NCI-H748 (cell line): Measurements from ENCODE around the gene NOP16.

ENCODE experiments used
- DNase-seq: peaks from one replicate; lab custom pipeline; 2025; ENCODE audit not compliant: unreplicated experiment; lab: John Stamatoyannopoulos, UW

NOP16 gene, protein sequence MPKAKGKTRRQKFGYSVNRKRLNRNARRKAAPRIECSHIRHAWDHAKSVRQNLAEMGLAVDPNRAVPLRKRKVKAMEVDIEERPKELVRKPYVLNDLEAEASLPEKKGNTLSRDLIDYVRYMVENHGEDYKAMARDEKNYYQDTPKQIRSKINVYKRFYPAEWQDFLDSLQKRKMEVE

DNA sequence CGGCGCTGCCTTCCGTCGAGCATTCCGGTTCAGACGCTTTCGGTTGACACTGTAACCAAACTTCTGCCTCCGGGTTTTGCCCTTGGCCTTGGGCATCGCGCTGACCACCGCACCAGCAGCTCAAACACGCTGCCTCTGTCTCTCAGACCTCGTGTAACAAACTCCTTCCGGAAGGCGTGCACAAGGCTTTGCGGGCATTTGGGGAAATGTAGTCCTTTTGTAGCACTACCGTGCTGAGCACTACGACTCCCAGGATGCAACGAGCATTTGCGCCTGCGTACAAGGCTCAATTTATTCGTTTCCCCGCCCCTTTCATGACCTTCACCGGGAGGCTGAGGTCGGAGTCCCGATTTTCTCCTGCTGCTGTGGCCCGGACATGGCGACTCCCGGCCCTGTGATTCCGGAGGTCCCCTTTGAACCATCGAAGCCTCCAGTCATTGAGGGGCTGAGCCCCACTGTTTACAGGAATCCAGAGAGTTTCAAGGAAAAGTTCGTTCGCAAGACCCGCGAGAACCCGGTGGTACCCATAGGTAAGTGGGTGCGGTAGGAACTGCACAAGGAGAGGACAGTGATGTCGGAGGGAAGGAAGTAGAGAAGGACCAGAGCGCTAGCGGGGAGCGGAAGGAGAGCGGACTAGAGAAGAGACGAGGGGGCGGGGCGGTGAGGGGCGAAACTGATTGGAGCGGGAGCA, at the start of gene NOP16, which contains the start of gene HIGD2A:
TSS of gene NOP16 (minus strand) at position 155 of the 691 bp plus-strand sequence. CDS start at position 96, 59 bp downstream.
TSS of gene HIGD2A (plus strand) at position 308 of the 691 bp plus-strand sequence. CDS start at position 377, 69 bp downstream.
- peak; percentile 99 for DNase-seq

DNA sequence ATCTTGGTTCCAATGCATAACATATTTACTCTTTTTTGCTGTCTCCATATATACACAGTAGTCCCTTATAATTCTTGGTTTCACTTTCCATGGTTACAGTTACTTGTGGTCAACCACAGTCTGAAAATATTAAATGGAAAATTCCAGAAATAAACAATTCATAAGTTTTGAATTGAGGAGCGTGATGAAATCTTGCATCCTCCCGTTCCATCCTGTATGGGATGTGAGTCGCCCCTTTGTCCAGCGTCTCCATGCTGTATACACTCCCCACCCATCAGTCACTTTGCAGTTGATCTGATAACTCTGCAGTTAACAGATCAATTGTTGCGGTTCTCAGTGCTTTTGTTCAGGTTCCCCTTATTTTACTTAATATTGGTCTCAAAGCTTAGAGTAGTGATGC, 48.3 kb upstream of the NOP16 start:
- DNase-seq: no peak

DNA sequence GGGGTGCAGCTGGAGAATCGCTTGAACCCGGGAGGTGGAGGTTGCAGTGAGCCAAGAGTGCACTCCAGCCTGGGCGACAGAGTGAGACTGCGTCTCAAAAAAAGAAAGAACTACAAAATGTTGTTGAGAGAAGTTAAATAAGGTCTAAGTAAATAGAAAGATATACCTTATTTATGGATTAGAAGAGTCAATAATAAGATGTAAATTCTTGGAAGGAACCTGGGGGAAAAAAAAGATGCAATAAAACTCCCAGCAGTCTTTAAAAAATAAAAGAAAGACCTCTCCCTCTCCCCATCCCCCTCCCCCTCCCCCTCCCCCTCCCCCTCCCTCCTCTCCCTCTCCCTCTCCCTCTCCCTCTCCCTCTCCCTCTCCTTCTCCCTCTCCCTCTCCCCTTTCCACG, 44.3 kb upstream of the NOP16 start:
- no peak for DNase-seq

DNA sequence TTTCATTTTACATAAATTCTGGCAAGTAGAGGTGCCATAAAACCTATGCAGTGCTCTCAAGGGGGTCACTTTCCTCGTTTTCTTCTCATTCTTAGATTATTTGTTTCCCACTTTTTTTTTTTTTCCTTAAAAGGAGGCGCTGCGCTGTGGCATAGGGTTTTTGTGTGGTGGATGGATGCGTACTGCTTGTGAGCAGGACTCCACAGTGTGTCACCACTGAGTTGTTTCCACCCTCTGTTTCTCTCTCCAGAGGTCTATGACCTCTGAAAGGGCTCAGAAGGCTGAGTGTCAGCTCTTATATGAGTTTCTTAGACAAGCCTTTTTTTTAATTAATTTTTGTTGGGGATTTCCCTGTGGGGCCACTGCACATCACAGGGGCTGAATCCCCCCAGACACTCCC, 41.6 kb upstream of the NOP16 start:
- no peak for DNase-seq

DNA sequence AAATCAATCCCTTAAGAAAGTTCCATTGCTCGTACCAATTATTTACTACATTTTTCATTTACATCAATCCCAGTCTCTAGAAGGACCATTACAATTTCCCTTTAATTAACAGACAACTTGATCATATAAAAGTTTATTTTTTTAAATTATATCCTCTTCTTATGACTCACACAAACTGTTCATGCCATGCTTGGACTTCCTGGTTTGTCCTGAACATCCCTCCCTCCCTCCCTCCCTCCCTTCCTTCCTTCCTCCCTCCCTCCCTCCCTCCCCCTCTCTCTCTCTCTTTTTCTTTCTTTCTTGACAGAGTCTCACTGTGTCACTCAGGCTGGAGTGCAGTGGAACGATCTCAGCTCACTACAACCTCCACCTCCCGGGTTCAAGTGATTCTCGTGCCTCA, 39.6 kb upstream of the NOP16 start:
- no peak for DNase-seq

DNA sequence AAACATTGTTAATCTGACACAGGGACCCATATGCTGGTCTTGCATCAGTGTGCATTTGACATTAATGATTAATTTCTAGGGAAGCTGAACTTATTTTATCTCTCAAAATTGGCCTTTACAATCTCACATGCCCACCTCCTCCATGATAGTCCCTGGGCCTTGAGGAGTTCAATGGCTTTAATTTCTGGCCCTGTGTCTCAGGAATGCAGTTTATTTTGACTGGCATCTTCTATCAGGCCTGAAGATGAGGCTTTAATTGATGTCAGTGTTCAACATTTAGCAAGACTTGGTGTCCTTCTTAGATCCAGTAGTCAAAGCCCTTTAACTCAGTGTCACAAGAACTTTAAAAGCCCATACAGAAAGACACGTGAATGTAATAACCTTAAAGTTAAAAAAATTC, 38.5 kb upstream of the NOP16 start:
- DNase-seq: no peak

DNA sequence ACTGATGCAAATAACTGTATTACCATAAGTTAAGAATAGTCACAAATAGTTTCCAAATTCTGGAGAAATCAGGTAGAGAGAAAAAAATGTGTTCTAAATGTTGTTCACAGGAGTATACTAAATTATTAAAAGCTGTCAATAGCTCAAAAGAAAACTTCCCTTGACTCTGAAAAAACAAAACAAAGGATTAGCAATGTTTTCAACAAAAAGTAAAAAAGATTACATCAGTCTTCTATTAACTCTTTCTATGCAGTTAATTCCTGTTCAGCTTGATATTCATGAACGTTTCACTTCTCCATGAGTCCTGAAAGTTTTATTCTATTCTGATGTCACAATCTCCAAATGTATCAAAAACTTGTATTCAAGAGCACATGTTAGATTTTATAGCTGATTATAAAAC, 37.4 kb upstream of the NOP16 start:
- DNase-seq: no peak

DNA sequence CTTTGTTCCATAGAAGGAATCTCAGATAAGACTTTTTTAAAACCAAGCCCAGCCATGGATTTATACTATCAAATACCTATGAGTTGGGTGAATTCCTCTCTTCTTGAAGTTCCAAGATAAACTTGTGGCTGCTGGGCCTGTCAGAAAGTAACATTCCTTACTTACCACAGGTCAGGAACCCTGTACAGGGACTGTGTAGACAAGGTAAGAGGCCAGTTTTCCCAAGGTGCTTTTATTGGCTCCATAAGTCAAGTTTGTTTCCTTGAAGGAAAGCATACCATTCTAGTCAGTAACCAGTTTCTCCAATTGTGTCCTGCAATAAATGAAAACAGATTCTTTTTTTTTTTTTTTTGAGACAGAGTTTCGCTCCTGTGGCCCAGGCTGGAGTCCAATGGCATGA, 36.7 kb upstream of the NOP16 start:
- DNase-seq: no peak

DNA sequence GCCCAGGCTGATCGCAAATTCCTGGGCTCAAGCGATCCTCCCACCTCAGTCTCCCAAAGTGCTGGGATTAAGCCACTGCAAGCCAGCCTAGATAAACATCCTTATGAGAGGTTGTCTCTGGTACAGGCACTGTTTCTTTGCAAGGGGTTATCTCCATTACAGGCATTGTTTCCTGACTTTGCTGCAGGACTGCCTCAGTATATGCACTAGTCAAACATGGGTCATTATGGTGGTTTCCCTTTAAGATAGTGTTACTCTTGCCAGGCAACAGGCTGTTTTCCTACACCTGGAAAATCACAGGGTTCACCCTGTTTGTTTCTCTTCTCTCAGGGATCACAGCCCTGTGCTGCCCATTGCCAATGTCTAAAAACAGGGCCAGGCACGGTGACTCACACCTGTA, 35.8 kb upstream of the NOP16 start:
- no peak for DNase-seq

DNA sequence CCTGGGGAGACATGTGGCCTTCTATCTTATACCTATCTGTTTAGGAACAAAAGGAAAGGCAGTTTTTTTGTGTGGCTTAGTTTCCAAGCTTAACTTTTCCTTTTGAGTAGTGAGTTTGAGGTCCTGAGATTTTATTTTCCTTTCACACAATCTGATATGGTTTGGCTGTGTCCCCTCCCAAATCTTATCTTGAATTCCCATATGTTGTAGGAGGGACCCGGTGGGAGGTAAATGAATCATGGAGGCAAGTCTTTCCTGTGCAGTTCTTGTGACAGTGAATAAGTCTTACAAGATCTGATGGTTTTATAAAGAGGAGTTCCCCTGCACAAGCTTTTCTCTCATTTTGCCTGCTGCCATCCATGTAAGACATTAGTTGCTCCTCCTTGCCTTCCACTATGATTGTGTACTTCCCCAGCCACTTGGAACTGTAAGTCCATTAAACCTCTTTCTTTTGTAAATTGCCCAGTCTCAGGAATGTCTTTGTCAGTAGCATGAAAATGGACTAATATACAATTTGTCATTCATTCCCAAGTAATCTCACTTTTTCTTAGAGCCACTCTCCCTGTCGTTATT, 32.7 kb upstream of the NOP16 start:
- no peak for DNase-seq

DNA sequence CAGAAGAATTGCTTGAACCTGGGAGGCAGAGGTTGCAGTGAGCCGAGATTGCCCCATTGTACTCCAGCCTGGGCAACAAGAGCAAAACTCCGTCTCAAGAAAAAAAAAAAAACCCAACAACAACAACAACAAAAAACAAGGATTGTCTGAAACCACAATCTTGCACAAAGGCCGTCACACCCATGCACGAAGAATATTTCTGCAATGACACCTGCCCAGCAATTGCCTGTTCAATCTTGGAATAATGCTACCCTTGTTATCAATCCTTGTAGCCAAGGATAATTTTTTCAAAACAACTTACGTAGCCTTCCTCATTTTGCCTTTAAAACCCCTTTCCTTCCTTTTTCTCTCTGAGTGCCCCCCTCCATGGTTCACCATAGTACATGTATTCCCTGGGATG, 31.7 kb upstream of the NOP16 start:
- DNase-seq: no peak

DNA sequence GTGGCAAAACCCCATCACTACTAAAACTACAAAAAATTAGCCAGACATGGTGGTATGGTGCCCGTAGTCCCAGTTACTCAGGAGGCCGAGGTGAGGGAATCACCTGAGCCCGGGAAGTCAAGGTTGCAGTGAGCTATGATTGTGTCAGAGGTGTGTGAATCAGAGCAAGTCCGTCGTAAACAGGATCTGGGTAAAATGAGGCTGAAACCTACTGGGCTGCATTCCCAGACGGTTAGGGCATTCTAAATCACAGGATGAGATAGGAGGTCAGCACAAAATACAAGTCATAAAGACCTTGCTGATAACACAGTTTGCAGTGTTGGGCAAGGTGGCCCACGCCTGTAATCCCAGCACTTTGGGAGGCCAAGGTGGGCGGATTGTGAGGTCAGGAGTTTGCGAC, 29.9 kb upstream of the NOP16 start:
- no peak for DNase-seq

DNA sequence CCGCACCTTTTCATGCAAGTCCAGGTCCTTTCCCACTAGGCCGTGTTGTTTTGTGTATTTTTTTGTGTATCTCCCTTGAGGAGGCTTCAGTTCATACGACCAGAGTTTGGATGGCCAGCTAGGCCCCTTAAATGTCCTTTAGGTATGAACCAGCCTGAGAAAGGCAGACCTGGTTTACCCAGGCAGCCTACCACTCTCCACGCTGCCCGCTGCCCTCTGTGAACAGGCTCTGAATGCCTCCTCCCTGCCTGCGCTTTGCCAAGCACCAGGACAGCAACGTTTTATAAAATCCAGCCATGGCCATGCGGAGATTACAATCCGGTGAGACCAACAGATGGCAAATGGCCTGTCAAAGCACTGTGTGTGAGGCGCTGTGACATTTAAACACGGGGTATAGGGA, 28.6 kb upstream of the NOP16 start:
- no peak for DNase-seq

DNA sequence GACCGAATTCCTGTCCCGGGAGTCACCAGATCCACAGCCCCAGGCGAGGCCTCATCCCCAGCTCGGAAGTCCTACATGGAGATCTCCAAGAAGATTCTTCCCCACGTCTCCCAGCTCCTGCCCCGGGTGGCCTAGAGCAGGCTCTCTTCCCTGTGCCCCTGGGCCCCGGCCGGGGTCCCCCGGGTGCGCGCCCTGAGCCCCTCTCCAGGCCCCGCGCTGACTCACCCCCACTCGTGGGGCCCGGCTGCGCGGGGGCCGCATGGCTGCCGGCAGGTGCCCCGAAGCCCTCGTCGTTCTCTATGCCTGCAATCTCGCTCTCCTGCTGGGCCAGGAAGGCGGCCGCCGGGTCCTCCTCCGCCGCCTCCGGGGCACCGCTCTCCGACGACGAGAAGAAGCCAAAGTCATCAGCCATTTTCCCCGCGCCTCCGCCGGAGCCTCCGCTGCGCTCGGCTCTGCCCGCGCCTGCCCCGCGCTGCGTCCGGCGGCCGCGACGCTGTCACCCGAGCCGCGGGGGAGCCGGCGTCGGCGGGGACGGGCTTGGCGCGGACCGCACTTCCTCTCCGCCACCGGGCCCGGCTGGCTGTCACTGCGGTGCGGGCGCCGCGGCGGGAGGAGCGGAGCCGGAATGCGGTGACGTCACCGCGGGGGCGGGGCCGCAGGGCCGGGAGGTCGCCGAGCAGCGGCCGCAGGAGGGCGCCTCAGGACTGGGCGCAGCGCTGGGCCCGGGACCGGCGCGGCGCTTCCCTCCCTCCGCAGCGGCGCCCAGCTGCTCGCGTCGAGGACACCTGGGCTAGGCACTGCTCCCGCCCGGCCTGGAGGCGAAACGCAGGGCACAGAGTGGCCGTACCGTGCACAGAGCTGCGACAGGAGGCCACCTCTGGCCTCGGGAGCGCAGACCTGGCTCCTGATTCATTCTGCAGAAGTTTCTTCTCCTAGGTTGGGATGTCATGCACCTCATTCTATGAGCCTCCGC, 27.8 kb upstream of the NOP16 start, which contains the start of gene CLTB:
TSS of gene CLTB (minus strand) at position 588 of the 973 bp plus-strand sequence. CDS start at position 412, 176 bp downstream.
- peak; percentile 91 for DNase-seq

DNA sequence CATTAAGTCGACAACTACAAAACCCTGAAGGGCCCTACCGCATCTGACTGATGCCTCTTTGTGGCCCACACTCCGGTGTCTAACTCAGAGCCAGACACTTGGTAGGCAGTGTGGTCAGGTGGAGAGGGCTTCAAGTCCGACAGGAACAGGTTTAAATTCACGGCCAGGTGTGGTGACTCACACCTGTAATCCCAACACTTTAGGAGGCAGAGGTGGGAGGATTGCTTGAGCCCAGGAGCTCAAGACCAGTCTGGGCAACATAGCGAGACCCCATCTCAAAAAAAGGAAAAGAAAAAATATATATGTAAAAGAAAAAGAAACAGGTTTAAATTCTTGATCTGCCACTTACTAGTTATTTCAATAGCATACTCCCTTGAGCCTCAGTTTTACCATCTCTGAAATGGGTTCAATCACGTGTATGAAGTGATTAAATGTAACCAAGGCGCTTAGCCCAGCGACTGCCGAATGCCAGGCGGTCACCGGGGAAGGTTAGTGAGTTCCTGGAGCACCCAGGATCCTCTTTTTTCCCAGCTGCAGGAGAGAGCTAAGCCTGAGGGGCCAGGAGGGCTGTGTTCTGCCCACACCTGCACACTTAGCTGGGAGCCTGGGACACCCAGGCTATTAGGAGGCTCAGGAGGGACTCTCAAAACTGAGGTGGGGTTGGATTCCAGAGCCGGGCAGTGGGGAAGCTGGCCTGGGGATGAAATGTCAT, 27.0 kb upstream of the NOP16 start:
- DNase-seq: no peak

DNA sequence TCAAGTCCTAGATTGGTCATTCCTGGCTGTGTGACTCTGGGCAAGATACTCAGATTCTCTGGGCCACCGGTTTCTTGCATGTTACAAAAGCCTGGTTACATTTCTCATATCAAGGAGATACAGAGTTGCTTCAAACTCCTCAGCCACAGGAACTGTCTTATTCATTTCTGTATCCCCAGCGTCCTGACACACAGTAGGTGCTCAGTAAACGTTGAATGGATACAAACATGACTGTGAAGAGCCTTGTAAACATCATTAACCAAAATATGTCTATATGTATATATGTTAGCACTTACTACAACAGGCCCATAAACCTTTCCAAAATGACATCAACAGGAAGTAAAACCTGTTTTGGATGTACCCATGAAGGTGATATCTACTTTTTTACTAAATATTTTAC, 26.3 kb upstream of the NOP16 start:
- DNase-seq: no peak

DNA sequence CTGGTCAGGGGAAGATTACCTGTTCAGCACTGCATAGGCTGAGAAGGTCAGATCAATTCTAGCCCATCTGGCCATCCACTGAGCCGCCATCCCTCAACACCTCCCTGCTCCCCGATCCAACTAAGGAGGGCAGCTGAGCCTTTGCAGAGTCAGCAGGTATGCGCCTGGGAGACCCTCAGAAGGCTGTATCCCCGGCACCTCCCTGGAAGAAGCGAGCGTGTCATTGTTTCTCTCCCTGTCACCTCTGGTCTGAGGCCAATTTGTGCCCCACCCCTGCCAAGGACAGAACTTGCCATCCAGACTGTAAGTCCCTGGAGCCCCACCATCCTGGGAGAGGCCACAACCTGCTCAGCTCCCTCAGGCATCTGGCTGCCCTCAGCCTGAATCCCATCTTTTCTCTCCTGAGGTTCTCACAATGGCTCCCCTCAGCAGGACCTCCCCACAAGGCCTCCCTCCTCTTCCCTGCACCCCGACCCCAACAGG, 25.4 kb upstream of the NOP16 start:
- DNase-seq: no peak

DNA sequence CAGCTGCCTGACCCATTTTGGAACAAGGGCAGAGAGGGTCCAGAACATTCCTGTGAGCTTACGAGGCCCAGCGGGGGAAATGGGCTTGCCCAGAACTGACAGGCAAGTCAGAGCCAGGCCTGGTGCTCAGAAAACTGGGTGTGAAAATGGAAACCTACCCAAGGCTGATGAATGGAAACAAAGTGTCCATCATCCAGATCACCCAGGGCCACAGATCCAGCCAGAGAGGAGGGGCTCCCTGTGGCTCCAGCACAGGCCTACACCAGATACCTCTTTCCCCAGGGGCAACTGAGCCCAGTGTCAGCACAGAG, 24.8 kb upstream of the NOP16 start:
- DNase-seq: no peak

DNA sequence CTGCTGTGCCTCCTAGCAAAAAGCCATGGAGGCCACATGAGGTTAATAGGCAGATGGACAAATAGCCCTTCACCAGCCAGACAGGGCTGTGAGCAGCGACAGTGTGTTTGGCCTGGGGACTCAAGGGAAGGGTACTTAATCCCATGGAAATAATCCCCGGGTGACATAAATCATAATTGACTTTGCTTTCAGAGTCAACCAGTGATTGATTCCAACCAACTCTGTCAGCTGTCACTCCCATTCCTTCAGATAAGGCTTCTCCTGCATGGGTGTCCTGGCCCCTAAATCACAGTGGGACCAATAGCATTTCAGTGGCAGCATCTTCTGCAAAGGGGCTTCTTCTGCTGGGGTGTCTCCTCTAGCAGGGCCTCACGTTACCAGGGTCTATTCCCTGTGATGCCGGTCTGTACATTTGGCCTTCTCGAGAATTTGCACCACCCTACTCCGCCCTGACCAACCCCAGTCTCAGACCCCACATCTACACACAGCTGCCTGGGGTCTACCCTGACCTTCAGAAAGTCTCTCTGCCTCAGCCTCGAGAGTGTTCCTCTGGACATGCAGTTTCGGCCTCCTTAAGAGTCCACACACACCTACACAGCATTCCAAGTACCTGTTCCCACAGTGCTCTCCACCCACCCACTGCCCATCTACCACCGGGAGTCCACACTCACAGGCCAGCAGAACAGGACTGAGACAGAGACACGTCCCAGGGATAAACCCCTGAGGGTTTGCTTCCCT, 24.3 kb upstream of the NOP16 start:
- no peak for DNase-seq
